GM10266 (cell line): ENCODE data around the gene ARAP2.

Experiments used
- DNase-seq: peaks from one replicate; pipeline ENCODE4 v3.0.0; 2012; ENCODE audit errors: extremely low spot score
- TF ChIP-seq, protein P1 (sequence below): IDR thresholded peaks from 2 replicates; pipeline ENCODE4 v1.5.1; 2012; ENCODE audit warnings: mild to moderate bottlenecking, low read depth; ENCODE audit not compliant: control insufficient read depth, insufficient read depth; ENCODE audit errors: missing control alignments

ARAP2 gene, protein sequence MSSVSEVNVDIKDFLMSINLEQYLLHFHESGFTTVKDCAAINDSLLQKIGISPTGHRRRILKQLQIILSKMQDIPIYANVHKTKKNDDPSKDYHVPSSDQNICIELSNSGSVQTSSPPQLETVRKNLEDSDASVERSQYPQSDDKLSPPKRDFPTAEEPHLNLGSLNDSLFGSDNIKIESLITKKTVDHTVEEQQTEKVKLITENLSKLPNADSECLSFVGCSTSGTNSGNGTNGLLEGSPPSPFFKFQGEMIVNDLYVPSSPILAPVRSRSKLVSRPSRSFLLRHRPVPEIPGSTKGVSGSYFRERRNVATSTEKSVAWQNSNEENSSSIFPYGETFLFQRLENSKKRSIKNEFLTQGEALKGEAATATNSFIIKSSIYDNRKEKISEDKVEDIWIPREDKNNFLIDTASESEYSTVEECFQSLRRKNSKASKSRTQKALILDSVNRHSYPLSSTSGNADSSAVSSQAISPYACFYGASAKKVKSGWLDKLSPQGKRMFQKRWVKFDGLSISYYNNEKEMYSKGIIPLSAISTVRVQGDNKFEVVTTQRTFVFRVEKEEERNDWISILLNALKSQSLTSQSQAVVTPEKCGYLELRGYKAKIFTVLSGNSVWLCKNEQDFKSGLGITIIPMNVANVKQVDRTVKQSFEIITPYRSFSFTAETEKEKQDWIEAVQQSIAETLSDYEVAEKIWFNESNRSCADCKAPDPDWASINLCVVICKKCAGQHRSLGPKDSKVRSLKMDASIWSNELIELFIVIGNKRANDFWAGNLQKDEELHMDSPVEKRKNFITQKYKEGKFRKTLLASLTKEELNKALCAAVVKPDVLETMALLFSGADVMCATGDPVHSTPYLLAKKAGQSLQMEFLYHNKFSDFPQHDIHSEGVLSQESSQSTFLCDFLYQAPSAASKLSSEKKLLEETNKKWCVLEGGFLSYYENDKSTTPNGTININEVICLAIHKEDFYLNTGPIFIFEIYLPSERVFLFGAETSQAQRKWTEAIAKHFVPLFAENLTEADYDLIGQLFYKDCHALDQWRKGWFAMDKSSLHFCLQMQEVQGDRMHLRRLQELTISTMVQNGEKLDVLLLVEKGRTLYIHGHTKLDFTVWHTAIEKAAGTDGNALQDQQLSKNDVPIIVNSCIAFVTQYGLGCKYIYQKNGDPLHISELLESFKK (N-terminal part only)

DNA sequence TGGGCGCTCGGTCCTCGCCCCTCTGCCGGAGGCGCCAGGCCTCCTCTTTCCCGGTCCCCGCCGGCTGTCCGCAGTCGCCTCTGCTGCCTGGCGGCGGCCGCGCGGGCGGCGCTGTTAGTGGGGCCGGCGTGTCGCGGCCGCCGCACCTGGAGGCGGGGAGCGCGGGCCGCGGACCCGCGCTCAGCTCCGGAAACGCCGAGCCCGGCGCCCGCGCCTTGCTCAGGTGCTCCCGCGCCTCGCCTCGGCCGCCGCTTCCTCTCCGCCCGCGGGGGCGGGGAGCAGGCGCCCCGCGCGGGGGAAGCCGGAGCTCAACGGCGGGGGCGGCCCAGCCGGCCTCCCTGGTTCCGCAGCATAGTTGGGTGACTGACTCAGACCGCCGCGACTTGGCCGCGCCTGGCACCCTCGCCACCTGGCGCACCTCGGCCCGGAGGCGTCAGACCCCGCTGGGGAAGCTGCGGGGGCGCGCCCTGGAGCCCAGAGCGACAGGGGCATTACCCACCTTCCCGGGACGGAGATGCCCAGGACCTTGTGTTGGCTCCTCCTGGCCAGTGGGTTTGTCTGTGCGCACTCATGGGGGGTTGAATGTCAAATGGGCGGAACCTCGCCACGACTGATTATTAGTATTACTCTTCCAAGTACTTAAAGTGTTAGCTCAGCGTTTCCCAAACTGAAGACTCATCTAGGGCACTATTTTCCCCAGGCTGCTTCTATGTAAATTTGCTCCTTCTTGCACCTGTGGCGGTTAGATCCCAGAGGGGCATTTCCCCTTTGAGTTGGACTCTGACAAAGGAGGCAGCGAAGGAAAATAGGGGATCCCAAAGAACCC lies at the start of gene ARAP2:
TSS of gene ARAP2 (minus strand) at position 258 of the 826 bp plus-strand sequence. CDS start 15,028 bp downstream, outside the sequence.
- peak; percentile 78 for DNase-seq
- TF ChIP-seq, protein P1, sequence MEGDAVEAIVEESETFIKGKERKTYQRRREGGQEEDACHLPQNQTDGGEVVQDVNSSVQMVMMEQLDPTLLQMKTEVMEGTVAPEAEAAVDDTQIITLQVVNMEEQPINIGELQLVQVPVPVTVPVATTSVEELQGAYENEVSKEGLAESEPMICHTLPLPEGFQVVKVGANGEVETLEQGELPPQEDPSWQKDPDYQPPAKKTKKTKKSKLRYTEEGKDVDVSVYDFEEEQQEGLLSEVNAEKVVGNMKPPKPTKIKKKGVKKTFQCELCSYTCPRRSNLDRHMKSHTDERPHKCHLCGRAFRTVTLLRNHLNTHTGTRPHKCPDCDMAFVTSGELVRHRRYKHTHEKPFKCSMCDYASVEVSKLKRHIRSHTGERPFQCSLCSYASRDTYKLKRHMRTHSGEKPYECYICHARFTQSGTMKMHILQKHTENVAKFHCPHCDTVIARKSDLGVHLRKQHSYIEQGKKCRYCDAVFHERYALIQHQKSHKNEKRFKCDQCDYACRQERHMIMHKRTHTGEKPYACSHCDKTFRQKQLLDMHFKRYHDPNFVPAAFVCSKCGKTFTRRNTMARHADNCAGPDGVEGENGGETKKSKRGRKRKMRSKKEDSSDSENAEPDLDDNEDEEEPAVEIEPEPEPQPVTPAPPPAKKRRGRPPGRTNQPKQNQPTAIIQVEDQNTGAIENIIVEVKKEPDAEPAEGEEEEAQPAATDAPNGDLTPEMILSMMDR = peak; percentile 15

DNA sequence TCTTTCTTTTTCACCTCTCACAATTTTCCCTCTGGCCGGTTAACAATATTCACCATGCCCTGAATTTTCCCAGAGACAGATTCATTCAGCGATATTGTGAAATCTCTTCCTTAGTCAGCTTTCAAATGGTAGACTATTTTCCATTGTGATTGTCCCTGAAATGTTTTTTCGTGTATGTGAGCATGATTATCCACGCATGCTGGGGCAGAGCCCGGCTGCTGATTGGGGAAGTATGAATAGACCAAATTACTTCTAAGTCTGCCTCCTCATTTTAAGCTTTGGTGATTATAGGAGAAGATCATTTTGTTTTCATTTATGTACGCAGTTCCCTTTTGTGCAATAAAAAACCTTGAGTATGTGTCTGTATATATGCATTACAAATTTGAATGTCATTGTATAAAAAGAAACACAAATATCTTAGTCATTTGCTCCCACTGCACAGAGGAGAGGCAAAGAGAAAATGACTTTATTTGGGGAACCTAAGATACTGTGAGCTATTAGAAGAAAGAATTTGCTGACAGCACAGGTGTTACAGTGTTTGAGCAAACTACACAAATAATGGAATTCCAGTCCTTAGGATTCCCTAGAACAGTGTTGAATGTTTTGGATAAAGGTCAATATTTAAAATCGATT lies 48.4 kb upstream of the ARAP2 start:
- TF ChIP-seq, protein P1 = no peak
- no peak for DNase-seq

DNA sequence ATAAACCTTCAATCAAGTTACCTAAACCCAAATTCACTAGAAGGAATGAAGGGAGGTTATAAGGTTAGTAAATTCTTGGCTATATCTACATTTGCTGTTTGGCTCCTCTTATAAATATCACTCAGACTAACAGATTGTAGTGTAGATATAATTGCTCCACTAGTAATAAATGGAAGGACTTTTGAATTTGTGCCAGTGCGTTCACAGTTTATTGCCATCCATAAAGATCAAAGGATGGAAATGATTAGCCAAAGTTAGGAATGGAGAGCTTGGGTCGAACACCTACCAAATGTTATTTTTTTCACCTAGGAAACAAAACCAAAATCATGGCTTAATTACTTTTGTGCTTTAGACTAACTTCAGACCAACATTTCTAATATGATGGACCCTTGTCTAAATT lies 46.3 kb upstream of the ARAP2 start:
- no peak for DNase-seq
- TF ChIP-seq, protein P1 = no peak

DNA sequence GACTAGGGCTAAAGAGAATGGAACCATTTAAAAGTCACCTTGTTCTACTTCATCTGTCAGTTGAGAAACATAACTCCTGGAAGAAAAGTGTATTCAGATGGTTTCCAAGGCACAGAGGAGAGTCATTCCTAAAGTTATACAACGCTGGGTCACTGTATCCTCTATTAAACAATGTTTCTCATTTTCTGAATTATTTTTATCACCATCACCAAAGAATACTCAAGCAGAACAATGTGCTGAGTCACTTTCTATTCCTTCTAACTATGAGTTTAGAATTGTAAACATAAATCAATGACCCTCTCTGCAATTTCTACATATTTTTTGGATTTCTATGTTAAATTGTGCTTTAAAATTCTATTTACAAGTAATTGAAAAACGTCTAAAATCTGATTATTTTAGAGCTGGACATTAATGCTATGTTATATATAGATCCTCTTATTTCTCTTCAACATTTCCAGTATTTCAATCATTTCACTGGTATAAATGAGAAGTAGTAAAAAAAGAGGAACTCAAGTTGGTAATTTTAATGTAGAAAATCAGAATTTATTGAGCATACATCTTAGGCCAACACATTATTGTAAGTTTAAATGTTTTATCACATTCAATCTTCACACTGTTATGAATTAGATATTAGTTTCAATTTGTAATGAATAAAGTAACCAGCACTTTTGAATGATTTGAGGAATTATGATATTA lies 44.6 kb upstream of the ARAP2 start:
- no peak for DNase-seq
- TF ChIP-seq, protein P1 = no peak

DNA sequence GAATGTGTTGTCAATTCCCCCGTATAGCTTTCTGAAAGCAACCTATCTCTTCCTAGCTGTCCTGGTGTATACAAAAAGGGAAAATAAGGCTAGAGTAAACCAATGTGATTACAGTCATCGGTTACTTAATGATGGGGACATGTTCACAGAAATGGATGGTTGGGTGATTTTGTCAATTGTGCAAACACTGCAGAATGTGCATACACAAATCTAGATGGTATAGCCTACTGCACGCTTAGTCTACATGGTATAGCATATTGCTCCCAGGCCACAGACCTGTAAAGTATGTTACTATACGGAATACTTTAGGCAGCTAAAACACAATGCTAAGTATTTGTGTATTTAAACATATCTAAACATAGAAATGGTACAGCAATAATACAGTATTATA lies 42.2 kb upstream of the ARAP2 start:
- TF ChIP-seq, protein P1 = no peak
- DNase-seq = no peak

DNA sequence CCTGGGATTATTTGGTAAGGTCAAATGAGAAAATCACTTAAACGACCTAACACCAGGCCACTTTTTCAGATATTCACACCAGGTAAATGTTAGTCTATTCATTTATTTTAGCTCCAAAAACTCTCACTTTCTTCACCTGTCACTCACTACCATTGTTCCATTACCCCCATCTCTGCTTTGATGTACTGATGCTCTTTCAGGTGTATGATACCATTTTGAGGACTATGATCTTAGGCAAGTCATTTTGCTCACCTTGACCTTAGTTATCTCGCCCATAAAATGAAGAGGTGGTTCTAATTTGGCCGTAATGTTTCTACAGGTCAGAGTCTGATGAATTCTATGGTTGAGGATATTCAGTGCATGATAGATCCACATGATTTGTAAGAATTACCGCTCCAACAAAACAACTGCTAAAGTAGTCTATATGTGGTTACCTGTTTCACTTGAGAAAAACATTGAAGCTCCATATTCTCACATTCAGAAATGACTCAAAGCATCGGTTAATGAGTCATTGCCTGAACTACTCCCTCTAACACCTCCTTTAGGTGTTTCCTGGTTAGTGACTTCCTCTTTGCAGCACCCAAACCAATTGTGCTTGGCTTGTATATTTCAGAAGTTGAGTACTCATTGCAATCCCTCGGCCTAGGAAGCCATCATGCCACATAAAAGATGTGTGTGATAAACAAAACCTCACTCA lies 41.6 kb upstream of the ARAP2 start:
- DNase-seq = peak; percentile 61
- TF ChIP-seq, protein P1 = no peak
